ENCODE results near the gene SH2D3A. TPM values are rescaled to one million over a fixed set of nuclear protein-coding genes. Genes with fewer than 3 reads are reported as not detected.

SH2D3A gene
- total and polyA plus RNA-seq, 2 experiments from 2014 or later = 14.8 to 19.6 TPM

- H3K36me3 ChIP-seq (replicated peaks; ENCODE audit: insufficient read depth, low read depth) = no peaks in the 10 kb centered on the region
- H4K20me1 ChIP-seq (ENCODE audit: insufficient read depth, poor library complexity, severe bottlenecking) = no peaks in the 10 kb centered on the region
- no peaks in the 10 kb centered on the region for H3K9me3 ChIP-seq (ENCODE audit: low read depth)
- no peaks in the 10 kb centered on the region for H3K9me2 ChIP-seq (replicated peaks; ENCODE audit: insufficient read depth)
- no peaks in the 10 kb centered on the region for H3K27me3 ChIP-seq
- H3K4me1 ChIP-seq (ENCODE audit: insufficient read depth) = no peaks in the 10 kb centered on the region
- H3K4me3 ChIP-seq = no peak overlapping the region
- H3K79me2 ChIP-seq = no peaks in the 10 kb centered on the region
- H2AFZ ChIP-seq = no peak overlapping the region
- WGBS (ENCODE audit: low lambda C conversion rate, missing lambda C conversion rate) = 94% methylated on average over 5 of the region's 5 CpGs
- DNase-seq (ENCODE audit: low spot score) = no peak
- no peak overlapping the region for H3K27ac ChIP-seq
- no peak overlapping the region for H3K4me2 ChIP-seq
- TF ChIP-seq EZH2phosphoT487 (IDR thresholded peaks at IDR 0.05; ENCODE audit: low read depth, severe bottlenecking, unreplicated experiment) (no peak), CTCF (IDR thresholded peaks at IDR 0.05; ENCODE audit: poor library complexity) (no peak), EZH2 (IDR thresholded peaks at IDR 0.05; ENCODE audit: borderline replicate concordance) (no peak)
These were observed 40.1 kb upstream of the SH2D3A start for GRCh38 chr19:6807291-6807690.

- Histone ChIP-seq H3K27ac (no peak overlapping the region), H3K4me3 (no peak overlapping the region), H3K4me2 (no peak overlapping the region)
These were observed 39.3 kb upstream of the SH2D3A start for GRCh38 chr19:6806488-6806887.

GRCh38 chr19:6803036-6803404 is 35.8 kb upstream of the SH2D3A start:
- H3K4me3 ChIP-seq = no peak overlapping the region
- H3K4me2 ChIP-seq = no peak overlapping the region
- no peak overlapping the region for H3K27ac ChIP-seq
- DNase-seq (ENCODE audit: low spot score) = no peak
- no peaks in the 10 kb centered on the region for H3K27me3 ChIP-seq
- no peaks in the 10 kb centered on the region for H3K9me3 ChIP-seq (ENCODE audit: low read depth)
- H3K36me3 ChIP-seq (replicated peaks; ENCODE audit: insufficient read depth, low read depth) = no peaks in the 10 kb centered on the region
- H3K4me1 ChIP-seq (ENCODE audit: insufficient read depth) = no peaks in the 10 kb centered on the region
- H2AFZ ChIP-seq = no peak overlapping the region
- H3K9me2 ChIP-seq (replicated peaks; ENCODE audit: insufficient read depth) = no peaks in the 10 kb centered on the region
- WGBS (ENCODE audit: low lambda C conversion rate, missing lambda C conversion rate) = 89% methylated on average over 8 of the region's 8 CpGs
- H3K79me2 ChIP-seq = no peaks in the 10 kb centered on the region
- TF ChIP-seq EZH2phosphoT487 (IDR thresholded peaks at IDR 0.05; ENCODE audit: low read depth, severe bottlenecking, unreplicated experiment) = no peak
- TF ChIP-seq EZH2 (IDR thresholded peaks at IDR 0.05; ENCODE audit: borderline replicate concordance) = no peak
- no peak for TF ChIP-seq CTCF (IDR thresholded peaks at IDR 0.05; ENCODE audit: poor library complexity)
- H4K20me1 ChIP-seq (ENCODE audit: insufficient read depth, poor library complexity, severe bottlenecking) = no peaks in the 10 kb centered on the region

More at GRCh38 chr19:6806488-6806887, 39.3 kb upstream of the SH2D3A start:
- no peak overlapping the region for H2AFZ ChIP-seq
- no peaks in the 10 kb centered on the region for H4K20me1 ChIP-seq (ENCODE audit: insufficient read depth, poor library complexity, severe bottlenecking)
- no peaks in the 10 kb centered on the region for H3K36me3 ChIP-seq (replicated peaks; ENCODE audit: insufficient read depth, low read depth)
- H3K79me2 ChIP-seq = no peaks in the 10 kb centered on the region
- no peak for DNase-seq (ENCODE audit: low spot score)
- H3K27me3 ChIP-seq = no peaks in the 10 kb centered on the region
- H3K9me3 ChIP-seq (ENCODE audit: low read depth) = no peaks in the 10 kb centered on the region
- no peaks in the 10 kb centered on the region for H3K4me1 ChIP-seq (ENCODE audit: insufficient read depth)
- no peaks in the 10 kb centered on the region for H3K9me2 ChIP-seq (replicated peaks; ENCODE audit: insufficient read depth)
- 85% methylated on average over 4 of the region's 4 CpGs for WGBS (ENCODE audit: low lambda C conversion rate, missing lambda C conversion rate)
- TF ChIP-seq EZH2 (IDR thresholded peaks at IDR 0.05; ENCODE audit: borderline replicate concordance) = no peak
- no peak for TF ChIP-seq EZH2phosphoT487 (IDR thresholded peaks at IDR 0.05; ENCODE audit: low read depth, severe bottlenecking, unreplicated experiment)
- TF ChIP-seq CTCF (IDR thresholded peaks at IDR 0.05; ENCODE audit: poor library complexity) = no peak

Measured in hepatocyte (in vitro differentiated cells).